Activated CD8-positive, alpha-beta memory T cell treated with anti-CD3 and anti-CD28 coated beads, Interleukin-2, amount 50 U/mL, for 4 hours (primary cell): ENCODE results near the gene SPNS2.
"Not testable (repeated sequence)": the region's sequence is repeated elsewhere in the genome, so short reads cannot be mapped to it uniquely, and the experiment has no call there.

Experiments
- DNase-seq: peaks from one replicate; pipeline ENCODE4 v3.0.0-alpha.2; 2020

The SPNS2 gene

GRCh38 chr17:4576161-4576558 is 77.5 kb downstream of the SPNS2 start:
- no peak for DNase-seq

- DNase-seq, result no peak
Measured at GRCh38 chr17:4576729-4577322, 78.1 kb downstream of the SPNS2 start.

DNA sequence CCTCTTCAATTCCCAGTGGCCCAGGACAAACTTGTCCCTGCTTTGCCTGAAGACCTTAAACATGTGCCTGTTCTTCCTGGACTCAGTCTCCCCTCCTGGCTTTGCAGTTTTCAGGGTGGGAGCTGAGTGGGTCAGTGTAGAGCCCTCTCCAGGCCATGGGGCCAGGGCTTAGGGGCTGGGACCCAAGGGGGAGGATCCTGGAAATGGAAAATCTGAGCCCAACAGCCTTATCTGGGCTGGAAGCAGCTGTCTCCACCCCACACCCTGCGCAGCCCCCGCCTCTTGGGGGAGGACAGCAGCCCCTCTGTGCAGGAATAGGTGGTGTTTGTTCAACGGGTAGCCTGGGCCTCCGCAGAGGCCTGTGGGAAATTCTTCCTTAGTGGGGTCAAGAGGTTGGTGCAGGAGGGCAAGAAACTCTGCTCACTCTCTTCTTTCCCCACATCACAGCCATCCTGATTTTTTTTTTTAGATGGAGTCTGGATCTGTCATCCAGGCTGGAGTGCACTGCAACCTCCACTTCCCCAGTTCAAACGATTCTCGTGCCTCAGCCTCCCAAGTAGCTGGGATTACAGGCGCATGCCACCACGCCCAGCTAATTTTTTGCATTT is 78.8 kb downstream of the SPNS2 start:
- no peak for DNase-seq

- DNase-seq, result not testable (repeated sequence)
Measured at GRCh38 chr17:4578349-4578748, 79.7 kb downstream of the SPNS2 start.

GRCh38 chr17:4579678-4580077 is 81.0 kb downstream of the SPNS2 start:
- no peak for DNase-seq

- no peak for DNase-seq
Measured at GRCh38 chr17:4580291-4580690, 81.6 kb downstream of the SPNS2 start.

DNA sequence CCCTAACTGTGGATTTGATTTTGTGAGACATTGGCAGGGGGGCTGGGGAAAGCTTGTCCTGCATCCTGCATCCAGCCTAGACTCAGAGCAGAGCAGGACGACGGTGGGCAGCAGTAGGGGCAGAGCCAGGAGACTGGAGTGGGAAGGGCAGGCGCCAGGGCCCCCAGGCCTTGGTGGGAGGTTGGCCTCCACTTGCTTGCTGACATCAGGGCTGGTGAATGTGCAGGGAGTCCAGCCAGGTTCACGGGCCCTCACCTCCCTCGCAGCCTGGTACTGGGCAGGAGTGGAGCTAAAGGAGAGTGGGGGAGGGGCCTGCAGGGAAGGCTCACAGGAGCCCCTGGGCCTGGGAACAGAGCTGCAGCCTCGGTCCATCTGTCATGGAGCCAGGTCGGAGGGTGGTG is 83.4 kb downstream of the SPNS2 start:
- no peak for DNase-seq

GRCh38 chr17:4582691-4583090 is 84.0 kb downstream of the SPNS2 start:
- no peak for DNase-seq

- no peak for DNase-seq
Measured at GRCh38 chr17:4583206-4583605, 84.5 kb downstream of the SPNS2 start.

DNA sequence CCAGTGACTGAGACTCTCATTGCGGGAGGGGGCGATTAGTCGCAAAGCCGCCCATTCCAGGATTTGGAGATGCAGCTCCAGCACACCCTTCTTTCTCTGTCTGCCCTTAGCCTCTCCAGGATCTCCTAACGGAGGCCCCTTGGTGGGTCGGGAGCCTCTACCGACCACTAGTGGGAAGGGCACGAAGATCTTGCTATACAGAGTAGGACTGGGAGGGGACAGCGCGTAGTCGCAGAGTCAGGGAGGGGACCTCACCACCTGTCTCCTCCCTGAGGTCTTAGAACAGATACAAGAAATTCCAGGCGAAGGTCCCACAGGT is 85.1 kb downstream of the SPNS2 start:
- DNase-seq, result no peak

DNA sequence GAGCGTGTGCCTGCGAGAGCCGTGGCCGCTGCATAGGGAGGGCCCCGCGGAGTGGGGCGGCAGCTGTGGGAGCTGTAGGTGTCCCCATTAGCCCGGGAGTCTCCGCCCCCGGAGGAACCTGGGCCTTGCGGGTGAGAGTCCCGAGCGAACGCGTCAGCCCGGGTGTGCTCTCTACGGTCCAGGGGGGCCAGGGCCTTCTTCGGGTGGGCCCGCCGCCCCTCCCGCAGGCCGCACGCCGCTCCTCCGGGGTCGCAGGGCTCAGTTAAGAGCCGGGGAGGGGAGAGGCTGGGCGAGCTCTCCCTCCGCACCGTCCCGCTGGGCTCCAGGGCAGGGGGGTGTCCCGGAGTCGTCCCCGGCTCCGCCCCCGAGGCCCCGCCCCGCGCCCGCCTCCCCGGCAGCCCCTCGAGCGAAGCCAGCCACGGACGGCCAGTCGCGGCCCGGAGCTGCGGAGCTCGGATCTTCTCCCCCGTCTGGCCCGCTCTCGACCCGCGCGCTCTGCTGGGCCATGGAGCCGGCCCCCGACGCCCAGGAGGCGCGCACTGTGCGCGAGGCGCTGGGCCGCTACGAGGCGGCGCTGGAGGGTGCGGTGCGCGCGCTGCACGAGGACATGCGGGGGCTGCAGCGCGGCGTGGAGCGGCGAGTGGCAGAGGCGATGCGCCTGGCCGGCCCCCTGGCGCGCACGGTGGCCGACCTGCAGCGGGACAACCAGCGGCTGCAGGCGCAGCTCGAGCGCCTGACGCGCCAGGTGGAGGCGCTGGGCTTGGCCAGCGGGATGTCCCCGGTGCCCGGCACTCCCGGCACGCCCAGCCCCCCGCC is 85.6 kb downstream of the SPNS2 start, which contains the start of gene SMTNL2:
SMTNL2 (plus strand) TSS at position 429 of the 816 bp plus-strand sequence; CDS start at position 506, 77 bp downstream.
- peak; percentile 33 for DNase-seq

DNA sequence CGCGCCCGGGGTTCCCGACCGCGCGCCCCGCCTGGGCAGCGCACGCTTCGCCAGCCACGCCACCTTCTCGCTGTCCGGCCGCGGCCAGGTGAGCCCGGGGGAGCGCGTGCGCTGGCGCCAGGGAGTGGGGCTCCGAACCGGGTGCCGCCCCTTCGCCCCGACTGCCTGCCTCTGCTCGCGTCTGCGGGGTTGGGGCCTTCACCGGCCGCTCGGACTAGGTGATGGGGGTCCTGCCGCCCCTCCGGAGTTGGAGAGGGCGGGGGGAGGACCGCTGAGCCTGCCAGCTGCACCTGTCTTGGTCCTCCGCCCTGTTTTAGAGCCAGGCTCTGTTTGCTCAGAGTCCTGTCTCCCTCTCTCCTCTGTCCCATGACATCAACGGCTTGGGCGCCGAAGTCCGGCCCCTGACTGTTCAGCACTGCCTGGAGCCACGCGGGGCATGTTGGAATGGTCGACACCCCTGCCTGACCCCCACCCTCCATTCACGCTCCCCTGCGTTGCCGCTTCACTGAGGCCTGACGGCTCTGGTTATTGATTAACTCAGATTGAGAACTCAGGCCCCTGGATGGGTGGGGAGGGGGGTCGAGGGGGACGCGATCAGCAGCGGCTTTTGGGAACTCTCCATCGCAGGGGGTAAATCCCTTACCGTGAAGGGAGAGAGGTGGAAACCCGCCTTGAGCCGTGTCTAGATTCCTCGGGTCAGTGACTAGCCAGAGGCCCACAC is 86.4 kb downstream of the SPNS2 start:
- DNase-seq, result no peak

DNA sequence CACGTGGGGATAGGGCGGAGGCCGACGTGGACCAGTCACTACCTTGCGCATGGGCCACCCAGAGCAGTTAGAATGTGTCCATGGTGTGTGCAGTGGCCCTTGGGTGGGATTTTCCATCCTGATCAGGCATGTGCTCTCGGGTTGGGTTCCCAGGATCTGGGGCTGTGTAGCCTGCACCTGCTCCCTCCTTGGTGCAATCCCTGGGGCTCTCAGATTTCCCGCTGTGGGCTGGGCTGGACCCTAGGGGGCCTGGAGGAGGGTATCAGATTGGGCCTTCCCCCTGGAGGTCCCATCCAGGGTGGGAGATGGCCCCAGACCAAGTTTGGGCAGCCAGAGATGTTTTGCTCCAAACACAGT is 86.9 kb downstream of the SPNS2 start:
- no peak for DNase-seq

GRCh38 chr17:4586043-4586442 is 87.4 kb downstream of the SPNS2 start:
- DNase-seq, result no peak

DNA sequence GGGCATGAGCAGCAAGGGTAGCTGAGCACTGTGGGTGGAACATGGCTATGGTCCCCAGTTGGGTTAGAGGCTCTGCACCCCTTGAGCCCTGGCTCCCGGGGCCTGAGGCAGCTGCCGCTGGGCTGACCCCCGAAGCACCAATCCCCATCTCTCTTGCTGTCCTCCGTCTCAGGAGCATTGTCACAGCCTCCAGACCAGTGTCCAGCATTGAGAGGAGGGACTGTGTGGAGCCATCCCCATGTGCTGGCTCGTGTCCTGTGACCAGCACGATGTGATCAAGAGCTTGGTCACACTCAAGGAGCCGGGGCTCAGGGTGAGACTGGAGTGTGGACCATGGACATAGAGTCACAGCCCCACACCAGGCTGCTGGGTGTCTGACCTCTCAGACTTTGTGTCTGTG is 88.5 kb downstream of the SPNS2 start:
- no peak for DNase-seq

- no peak for DNase-seq
Measured at GRCh38 chr17:4587803-4588202, 89.1 kb downstream of the SPNS2 start.

DNA sequence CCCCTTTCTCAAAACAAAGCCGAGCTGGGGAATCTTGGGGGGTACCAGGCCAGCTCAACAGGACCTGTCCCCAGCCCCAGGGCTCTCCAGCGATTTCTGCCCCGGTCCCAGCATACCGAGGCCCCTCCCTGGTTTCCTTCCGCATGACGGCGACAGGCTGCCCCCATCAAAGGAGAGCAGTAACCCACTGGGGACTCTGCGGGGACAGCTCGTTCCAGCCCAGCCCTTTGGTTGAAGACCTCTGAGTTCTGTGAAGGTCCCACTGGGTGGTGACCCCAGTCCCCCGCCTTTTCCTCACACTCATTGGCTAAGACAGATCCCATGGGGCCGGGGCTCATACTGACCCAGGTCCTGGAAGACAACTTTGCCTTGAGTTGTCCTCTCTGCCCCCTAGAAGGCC is 89.7 kb downstream of the SPNS2 start:
- DNase-seq, result no peak
